ENCODE measurements around the gene MCFD2.

Gene MCFD2

DNA sequence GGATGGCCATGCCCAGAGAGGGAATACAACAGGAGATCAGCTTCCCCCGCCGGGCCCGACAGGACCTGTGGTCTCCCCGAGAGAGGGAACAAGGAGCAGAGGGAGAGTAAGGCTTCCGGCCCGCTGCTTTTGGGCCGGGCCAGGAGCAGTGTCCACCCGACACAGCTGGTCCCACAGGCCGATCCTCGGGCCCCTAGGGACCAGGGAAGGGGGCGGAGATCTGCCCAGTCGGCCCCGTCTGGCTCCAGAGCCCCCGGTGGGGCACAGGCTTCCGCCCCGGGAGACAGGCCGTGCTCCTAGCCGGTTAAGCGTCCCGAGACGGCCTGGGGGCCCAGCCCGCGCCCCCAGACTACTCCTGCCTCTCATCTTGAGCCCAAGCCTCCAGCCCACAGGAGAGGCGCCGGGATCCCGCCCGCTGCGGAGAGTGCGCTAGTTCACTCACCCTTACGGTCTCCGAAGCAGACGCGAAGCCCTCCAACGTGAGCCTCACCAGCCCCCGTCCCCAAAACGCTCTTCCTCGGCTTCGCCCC is at the start of gene MCFD2:
Gene MCFD2, minus strand, starts transcription at position 526 of the 530 bp plus-strand sequence. CDS start 6,635 bp downstream, outside the sequence.
- no peak for DNase-seq (ENCODE audit: low read depth in 3 of 3)

DNA sequence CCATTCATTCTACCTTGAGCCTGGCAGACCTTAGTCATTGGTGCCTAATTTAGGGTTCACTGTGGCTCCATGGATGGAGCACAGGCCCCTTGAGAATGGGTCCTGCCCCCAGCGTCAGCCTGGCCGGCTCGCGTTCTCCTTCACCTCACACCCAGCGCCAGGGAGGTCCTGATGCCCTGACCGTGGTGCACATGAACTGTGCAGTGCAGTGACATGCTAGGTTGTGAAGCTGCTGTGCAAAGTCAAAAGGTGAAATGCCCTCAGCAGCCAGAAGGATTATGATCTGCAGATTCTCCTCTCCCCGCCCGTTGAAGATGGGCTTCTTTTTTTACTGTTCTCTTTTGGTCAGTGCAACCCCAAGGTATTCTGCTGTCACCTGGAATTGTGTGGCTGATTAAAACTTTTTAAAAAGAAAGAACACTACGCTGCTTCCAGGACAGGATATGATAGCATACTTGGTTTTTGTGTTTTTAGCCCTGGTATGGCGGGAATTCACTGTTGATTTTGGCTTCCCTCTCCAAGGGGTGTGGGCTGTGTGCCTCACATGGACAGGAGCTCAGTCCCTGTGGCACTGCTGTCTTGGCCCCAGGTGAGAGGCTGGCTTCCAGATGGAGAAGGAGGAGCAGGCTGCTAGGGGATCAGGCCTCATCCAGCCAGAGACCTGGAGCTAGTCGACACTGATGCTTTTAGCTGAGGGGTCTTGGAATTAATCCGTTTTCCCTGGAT is 49.4 kb upstream of the MCFD2 start:
- no peak for DNase-seq (ENCODE audit: low read depth in 3 of 3)

DNA sequence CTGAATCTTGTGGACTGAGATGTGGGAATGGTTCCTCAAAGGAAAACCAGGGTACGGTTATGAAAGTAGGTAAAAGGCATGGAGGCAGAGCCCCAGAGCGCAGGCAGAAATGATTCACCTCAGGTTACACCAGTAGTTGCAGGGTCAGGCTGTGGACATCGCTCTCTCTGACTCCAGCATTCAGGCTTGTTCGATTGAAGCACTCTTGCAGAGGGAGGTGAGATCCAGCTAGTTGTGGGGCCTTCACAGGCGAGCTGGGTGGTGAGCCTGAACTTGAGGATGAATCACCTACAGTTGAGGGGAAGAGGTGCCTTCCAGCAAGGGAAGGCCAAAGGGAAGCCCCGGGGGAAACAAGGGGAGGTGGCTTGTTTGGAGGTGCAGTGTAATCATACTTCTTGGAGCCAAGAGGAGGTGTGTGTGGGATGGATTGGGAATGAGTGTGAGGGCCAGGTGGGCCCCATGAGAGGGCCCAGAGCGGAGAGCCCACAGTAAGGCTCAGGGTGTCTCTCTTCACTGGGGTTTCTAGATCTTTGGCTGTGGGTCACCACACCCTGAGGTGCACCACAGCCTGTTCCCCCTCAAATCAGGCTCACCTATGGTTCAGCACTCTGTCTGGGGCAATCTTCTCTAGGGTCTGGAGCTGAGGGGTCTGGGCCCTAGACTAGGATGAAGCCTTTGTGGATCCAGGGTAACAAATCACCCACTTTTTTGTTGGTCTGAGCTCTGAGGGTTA is 48.5 kb upstream of the MCFD2 start:
- no peak for DNase-seq (ENCODE audit: low read depth in 3 of 3)

DNA sequence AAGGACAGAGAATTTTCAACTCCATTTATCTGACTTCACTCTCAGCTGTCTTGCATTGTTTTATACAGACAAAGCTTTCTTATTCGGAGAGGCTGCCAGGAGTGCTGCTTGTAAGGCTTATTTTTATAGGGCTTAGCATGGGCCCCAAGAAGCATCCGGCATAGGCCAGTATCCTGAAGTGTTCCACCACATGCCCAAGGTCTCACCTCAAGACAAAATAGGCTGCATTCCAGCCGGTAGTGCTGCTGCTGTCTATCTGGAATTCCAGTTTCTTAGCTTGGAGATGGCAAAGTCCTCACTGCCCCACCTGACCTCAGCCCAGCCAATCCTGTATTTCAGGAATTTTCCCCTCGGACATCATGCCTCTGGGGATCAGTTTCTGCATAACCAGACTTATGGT is 47.6 kb upstream of the MCFD2 start:
- no peak for DNase-seq (ENCODE audit: low read depth in 3 of 3)

DNA sequence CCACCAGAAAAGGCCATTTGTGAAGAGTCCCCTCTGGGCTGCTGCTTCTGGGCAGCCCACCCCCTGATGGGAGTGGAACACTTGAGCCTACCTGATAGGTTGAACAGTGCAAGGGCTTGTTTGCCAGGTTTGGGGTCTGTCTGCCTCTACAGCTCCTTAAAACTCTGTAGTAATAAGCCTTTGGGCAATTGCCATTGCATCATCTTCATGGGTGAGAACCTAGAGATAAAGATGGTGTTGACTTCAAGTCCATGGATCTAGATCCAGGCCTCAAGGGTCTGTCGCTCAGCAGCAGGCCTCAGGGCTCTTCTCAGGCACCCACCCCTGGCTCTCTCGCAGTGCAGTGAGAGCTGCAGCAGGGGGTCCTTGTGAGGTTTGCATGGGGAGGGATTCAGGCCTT is 47.1 kb upstream of the MCFD2 start:
- no peak for DNase-seq (ENCODE audit: low read depth in 3 of 3)

DNA sequence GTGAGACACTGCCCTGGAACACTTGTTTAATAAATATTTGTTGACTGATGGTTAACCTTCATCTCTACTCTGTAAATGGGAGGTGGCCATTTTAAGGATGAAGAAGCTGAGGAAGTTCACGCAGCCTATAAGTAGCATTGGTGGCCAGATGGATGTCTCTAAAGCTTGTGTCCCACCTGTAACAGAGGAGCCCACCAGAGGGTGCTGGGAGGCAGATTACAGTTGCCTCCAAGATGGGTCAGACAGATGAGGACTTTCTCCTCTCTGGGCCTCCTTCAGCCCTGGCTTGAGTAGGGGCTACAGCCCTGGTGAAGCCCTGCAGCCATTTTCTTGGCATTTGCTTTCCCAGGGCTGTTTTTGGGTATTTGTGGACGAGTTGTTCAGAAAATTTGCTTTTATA is 45.0 kb upstream of the MCFD2 start:
- DNase-seq (ENCODE audit: low read depth in 3 of 3) = no peak

DNA sequence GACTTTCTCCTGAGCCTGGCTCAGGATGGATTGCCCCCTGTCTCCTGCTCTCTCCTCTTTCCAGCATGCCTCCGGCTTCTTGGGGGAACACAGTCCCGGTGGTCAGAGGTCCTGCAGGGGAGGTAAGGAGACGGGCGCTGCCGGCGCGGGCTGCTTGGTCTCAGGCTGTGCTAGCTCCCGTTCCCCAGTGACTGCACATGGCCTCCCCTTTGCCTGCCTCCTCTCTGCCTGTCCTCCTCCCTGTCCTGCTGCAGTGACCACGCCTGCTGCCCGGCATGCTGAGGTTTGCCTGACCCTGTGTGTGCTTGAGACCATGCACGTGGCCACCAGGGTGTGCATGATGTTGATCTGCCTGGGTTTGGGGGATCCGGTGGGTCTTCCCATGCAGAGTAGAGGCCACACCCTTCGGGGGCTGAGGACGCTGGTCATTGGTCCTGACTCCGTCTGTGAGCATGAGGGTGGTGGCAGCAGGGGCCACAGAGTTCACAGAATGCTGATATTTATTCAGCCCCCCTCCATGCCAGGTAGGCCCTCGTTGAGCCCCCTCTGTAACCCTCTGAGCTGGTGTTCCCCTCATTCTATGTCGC is 42.9 kb upstream of the MCFD2 start:
- DNase-seq (ENCODE audit: low read depth in 3 of 3) = no peak

DNA sequence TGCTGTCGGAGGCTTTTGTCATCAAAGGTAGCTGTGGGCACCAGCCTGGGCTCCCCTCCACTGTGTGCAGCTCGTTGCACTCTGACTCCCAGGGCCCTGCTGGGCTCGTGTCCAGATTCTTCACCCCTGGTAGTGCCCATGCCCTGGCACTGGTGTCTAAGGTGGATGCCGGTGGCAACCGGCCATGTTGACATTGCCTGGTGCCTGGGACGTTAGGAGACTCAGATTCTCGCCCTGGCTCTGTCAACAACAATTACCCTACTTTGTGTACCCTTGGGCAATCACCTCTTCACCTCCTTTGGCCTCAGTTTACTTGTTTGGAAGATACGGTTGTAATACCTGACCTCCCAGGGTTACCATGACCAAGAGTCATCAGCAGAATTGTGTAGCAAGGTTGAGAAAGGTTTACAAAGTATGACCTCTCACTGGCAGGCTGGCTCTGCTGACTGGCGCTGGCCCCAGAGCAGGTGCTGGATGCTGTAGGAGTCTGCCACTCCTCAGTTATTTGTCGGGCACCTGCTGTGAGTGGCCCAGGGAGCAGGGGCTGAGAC is 41.5 kb upstream of the MCFD2 start:
- no peak for DNase-seq (ENCODE audit: low read depth in 3 of 3)

DNA sequence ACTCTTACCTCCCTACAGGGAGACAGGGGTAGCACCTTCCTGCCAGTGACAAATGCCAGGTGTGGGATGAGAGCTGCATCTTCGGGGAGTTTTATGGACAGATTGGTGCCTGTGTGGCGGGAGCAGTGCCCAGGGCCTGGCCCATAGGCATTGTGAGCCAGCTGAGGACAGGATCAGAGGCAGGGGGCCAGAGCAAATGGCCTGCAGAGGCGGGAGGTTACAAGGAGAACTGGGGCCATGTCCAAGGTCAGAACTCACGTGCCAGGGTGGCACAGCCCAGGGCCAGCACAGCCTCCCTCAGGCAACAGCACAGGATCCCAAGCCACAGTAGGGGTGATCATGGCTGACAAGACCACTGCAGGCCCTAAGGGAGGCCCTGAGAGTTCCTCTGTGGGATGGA is 40.2 kb upstream of the MCFD2 start:
- DNase-seq (ENCODE audit: low read depth in 3 of 3) = no peak

DNA sequence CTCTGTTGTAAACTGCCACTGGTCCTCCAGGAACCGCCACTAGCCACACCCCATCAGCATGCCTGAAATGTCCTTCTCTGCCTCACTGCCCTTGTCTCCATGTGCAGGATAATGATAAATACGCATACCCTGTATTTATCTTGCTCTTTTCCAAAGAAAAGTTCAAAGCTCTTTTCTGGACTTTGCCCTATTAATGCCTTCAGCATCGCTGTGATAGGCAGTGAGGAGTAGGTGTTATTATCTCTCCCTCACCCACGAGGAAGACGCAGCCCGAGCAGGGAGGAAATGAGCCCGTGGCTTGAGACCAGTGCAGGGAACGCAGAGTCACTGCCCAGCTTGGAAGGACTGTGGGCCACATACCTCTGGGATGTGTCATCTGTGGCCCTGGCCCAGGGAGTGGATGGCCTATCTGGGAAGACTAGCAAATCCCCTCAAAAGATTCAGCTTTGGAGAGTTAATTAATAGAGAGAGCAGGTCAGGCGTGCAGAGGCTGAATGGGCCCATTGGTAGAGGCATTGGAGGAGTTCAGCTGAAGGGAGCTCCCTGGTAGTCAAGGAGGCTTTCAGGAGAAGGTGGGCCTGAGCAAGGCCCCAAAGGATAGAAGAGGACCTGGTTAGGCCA is 39.5 kb upstream of the MCFD2 start:
- no peak for DNase-seq (ENCODE audit: low read depth in 3 of 3)

DNA sequence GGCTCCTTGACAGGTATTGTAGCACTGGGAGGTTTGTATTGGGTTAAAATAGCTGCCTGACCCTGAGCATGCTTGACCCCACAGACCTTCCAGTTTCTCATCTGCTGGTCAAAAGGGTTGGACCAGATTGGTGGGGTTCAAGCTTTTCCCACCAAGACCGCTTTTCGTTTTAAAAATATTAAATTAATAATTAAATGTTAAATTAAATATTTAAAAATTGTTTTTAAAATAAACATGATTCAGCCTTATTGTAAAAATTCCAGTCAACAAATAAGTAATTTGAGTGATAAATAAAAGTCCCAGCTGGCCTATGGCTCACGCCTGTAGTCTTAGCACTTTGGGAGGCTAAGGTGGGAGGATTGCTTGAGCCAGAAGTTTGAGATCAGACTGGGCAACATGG is 36.6 kb upstream of the MCFD2 start:
- DNase-seq (ENCODE audit: low read depth in 3 of 3) = no peak

DNA sequence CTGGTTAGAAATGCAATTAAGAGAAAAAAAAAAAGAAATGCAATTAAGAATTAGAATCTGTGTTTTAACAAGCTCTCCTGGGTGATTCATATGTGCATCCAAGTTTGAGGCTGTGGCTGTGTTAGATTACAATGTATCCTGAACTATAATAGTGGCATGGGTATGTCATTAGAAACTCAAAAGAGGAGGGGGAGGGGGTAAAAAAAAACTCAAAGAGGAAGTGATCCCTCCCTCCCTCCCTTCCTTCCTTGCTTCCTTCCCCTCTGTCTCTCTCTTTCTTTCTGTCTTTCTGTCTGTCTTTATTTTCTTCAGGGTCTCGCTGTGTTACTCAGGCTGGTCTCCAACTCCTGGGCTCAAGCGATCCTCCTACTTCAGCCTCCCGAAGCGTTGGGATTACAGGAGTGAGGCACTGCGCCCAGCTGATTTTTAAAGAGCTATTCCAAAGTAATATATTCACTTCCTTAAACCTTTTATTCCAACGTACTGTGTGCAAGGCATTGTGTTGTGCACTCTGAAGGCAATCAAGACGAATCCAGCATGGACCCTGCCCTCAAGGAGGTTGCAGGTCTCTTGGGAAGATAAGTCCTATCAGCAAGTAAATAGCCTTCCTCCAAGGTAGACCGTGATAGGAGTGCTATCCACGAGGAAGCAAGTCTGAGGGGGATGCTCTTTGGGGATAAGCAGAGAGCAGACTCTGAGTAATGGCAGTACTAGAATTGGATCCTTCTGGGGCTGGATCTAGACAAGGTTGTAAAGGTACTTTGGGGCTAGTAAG is 35.9 kb upstream of the MCFD2 start:
- no peak for DNase-seq (ENCODE audit: low read depth in 3 of 3)

DNA sequence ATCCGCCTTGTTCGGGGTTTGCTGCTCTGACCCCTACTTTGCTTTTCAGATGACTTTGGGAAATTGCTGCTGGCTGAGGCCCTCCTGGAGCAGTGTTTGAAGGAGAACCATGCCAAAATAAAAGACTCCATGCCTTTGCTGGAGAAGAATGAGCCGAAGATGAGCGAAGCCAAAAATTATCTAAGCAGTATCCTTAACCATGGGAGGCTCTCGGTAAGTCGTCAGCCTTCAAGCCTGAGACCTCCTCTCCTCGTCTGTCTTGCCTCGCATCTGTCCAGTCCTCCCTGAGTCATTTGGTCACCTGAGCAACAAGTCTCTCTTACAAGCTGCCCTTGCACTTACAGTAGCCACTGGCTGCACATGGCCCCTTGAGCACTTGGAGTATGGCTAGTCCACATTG is 34.7 kb upstream of the MCFD2 start:
- no peak for DNase-seq (ENCODE audit: low read depth in 3 of 3)

DNA sequence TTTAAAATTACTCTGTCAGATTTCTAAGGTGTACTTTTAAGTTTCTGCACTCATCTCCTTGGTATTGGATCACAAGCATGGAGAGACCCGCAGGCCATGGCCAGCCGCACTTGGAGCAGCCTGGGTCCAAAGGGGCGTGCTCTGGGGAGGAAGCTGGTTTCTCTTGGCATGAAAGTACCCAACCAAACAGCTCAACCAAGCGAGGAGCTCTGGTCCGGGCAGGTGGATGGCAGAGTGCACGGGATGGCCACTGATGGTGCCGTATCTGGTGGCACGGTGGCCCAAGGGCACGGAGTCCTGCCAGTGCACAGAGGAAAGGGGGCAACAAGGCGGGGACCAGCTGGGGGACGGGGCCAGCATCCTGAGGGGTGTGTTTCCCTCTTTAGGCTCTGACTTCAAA is 32.2 kb upstream of the MCFD2 start:
- DNase-seq (ENCODE audit: low read depth in 3 of 3) = no peak

DNA sequence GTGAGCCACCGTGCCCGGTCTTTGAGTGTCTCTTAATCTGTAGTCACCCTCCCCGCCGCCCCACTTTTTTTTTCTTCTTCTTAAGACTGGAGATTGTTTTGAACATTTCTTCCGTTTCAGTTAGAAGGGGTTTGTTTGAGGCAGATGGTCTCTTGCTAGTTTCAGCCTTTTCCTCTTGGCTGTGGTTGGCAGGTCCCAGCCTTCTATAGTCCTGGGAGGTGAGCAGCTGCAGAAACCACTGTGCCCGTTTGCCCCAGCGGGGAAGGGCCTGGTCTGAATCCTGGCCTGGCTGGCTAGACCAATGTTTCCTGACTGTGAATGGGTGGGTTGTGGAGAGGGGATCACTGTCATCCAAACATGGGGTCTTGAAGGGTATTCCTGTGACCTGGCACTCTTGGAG is 30.1 kb upstream of the MCFD2 start:
- DNase-seq (ENCODE audit: low read depth in 3 of 3) = no peak

DNA sequence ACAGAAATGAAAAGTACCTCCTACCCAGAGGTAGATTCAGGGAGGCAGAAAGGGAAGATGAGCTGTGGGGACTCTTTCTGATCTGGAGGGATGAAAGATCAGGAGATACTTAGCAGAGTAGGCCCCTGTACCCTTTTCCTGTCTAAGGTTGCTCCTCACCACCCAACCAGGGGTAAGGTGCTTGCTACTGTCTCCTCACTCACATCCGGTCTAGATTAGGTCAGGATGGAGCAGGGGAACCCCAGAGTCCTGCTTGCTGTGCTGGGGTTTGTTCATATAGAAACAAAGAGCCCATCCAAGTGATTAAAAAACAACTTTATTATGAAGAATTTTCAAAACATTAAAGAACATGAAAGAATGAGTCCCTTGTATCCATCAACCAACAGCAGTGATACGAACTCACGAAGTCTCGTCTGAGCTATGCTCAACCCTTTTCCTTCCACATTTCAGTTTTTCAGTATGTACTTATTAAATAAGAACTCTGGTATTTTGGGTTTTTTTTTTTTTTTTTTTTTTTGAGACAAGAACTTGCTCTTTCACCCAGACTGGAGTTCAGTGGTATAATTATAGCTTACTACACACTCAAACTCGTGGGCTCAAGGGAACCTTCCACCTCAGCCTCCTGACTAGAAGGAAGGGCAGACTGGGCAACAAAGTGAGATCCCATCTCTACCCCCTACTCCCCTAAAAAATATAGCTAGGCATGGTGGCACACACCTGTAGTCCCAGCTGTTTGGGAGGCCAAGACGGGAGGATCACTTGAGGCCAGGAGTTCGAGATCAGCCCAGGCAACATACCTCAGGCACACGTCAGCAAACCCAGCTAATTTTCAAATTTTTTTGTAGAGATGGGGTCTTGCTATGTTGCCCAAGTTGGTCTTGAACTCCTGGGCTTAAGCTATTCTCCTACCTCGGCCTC is 28.5 kb upstream of the MCFD2 start:
- peak; percentile 45 to 75 (median 56) for DNase-seq (ENCODE audit: low read depth in 3 of 3)

DNA sequence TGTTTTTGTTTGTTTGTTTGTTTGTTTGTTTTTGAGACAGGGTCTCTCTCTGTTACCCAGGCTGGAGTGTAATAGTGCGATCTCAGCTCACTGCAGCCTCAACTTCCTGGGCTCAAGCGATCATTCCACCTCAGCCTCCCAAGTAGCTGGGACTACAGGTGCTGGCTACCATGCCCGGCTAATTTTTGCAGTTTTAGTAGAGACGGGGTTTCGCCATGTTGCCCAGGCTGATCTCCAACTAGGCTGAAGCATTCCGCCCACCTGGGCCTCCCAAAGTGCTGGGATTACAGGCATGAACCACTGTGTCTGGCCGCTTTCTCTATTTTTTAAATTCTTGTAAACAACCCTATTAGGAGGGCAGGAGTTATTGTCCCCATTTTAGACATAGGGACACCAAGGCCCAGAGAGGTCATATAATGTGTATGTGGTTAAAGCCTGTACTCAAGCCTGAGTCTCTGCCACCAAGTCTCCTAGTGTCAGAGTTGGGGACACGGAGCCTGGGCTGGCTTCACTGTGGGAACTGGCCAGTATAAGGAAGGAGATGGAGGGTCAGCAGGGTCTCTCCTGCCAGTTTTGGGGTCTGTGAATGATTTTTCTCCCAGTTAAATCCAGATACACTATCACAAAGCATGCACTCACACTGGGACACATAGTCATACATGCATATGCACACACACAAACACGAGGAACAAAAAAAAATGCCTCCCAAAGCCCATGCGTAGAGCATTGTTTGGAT is 27.5 kb upstream of the MCFD2 start:
- DNase-seq (ENCODE audit: low read depth in 3 of 3) = no peak

DNA sequence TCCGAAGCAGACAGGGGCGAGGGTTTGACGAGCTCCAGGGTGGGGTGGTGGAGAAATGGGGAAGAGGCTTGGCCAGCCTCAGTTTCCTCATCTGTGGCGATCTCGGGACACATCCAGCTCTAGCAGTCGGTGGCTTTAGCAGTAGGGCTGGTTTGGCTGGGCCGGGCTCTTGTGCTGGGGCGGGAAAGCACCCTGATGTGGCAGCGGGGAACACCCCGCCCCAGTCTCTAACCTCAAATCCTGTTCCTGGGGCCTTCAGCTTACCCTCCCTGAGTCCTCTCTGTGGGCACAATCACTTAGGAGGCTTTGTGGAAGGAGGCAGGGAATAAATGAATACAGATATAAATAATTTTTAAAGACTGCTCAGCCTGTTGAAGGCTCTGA is 26.5 kb upstream of the MCFD2 start:
- peak; percentile 54 to 55 (median 54) for DNase-seq (ENCODE audit: low read depth in 3 of 3)

DNA sequence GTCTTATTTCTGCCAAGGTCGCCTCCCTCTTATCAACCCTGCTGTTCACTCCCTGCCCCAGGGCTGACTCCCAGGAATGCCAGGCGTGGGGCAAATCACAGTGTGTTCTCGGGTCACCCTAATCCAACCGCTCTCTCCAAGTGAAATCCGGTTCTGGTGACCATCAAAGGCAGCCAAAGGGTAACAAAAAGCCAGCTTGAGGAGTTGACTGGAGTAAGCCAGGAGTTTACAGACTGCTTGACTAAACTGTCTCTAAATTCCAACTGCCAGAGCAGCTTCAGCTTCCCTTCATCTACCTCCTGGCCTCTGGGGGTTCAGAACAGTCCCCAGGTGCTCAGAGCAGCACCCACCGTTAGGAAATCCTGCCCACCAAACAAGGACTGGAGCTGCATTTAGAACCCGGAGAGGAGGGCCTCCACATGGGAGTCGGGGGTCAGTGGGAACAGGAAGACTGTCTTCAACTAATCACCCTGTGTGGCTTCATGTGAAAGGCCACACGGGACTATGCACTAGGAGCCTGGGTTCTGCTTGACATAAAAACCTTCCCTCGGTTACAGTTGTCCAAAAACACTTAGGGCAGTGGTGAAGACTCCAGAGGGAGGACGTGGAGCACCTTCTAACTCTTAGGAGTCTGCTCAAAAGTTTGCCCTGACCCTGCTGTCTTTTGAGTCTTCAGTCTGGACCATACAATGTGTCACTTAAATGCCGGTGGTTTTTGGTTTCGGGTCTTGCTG is 24.2 kb upstream of the MCFD2 start:
- no peak for DNase-seq (ENCODE audit: low read depth in 3 of 3)

Measured in stimulated activated CD4-positive, alpha-beta T cell treated with anti-CD3 and anti-CD28 coated beads, TNF-alpha, amount 100 ng/mL, for 48 hours (primary cell).